H9 (cell line): Measurements from ENCODE around the gene ZKSCAN7. TPM values are rescaled to one million over a fixed set of nuclear protein-coding genes. Genes with fewer than 3 reads are reported as not detected.
A peak's percentile ranks its signal among the peaks of the same experiment; 100 is the strongest.

Experiments
- DNase-seq: peaks from one replicate; pipeline ENCODE4 v3.0.0-alpha.2; 2017
- H2AFZ ChIP-seq: one replicate; pipeline ENCODE4 v1.6.1; 2013; ENCODE audit warnings: mild to moderate bottlenecking, low read length, control low read depth, moderate library complexity
- H2AK5ac ChIP-seq: 2 replicates; pipeline ENCODE4 v1.6.1; 2013; ENCODE audit warnings: low read length, control low read depth, mixed read lengths; ENCODE audit not compliant: insufficient read length
- H2BK120ac ChIP-seq: one replicate; pipeline ENCODE4 v1.6.1; 2013; ENCODE audit warnings: low read depth, mild to moderate bottlenecking, low read length, control low read depth, inconsistent platforms; ENCODE audit not compliant: poor library complexity, severe bottlenecking
- H2BK12ac ChIP-seq: 2 replicates; pipeline ENCODE4 v1.6.1; 2013; ENCODE audit warnings: low read length, control low read depth, mixed read lengths, low read depth; ENCODE audit not compliant: insufficient read length
- H2BK15ac ChIP-seq: 2 replicates; pipeline ENCODE4 v1.6.1; 2013; ENCODE audit warnings: low read depth, low read length, control low read depth
- H2BK20ac ChIP-seq: one replicate; pipeline ENCODE4 v1.6.1; 2013; ENCODE audit warnings: low read depth, mild to moderate bottlenecking, low read length, control low read depth, inconsistent platforms; ENCODE audit not compliant: poor library complexity, severe bottlenecking
- H2BK5ac ChIP-seq: 2 replicates; pipeline ENCODE4 v1.6.1; 2013; ENCODE audit warnings: low read length, control low read depth, mixed read lengths; ENCODE audit not compliant: insufficient read length
- H3K14ac ChIP-seq: 2 replicates; pipeline ENCODE4 v1.6.1; 2013; ENCODE audit warnings: low read length, control low read depth; ENCODE audit not compliant: insufficient read depth
- H3K18ac ChIP-seq: 2 replicates; pipeline ENCODE4 v1.6.1; 2013; ENCODE audit warnings: low read depth, mild to moderate bottlenecking, mixed read lengths, low read length, control low read depth; ENCODE audit not compliant: insufficient read length
- H3K23ac ChIP-seq: 2 replicates; pipeline ENCODE4 v1.6.1; 2013; ENCODE audit warnings: low read length, control low read depth, mixed read lengths, low read depth; ENCODE audit not compliant: insufficient read length
- H3K23me2 ChIP-seq: 2 replicates; pipeline ENCODE4 v1.6.1; 2013; ENCODE audit warnings: low read depth, mild to moderate bottlenecking, mixed read lengths, low read length, control low read depth; ENCODE audit not compliant: insufficient read length, poor library complexity, severe bottlenecking
- H3K27ac ChIP-seq: 2 replicates; pipeline ENCODE4 v1.5.1; 2013; ENCODE audit warnings: low read length, control low read depth, mixed read lengths, low read depth; ENCODE audit not compliant: insufficient read length
- H3K27me3 ChIP-seq: 2 replicates; pipeline ENCODE4 v1.6.1; 2013; ENCODE audit warnings: low read length, control low read depth, inconsistent platforms; ENCODE audit not compliant: insufficient read depth
- H3K4ac ChIP-seq: 2 replicates; pipeline ENCODE4 v1.6.1; 2013; ENCODE audit warnings: low read depth, mild to moderate bottlenecking, control low read depth, inconsistent platforms, low read length, moderate library complexity
- H3K4me1 ChIP-seq: 2 replicates; pipeline ENCODE4 v1.6.1; 2013; ENCODE audit warnings: low read length, control low read depth, inconsistent platforms; ENCODE audit not compliant: insufficient read depth
- H3K4me2 ChIP-seq: 2 replicates; pipeline ENCODE4 v1.6.1; 2013; ENCODE audit warnings: low read length, control low read depth, mixed read lengths; ENCODE audit not compliant: insufficient read length, insufficient read depth
- H3K56ac ChIP-seq: 2 replicates; pipeline ENCODE4 v1.6.1; 2013; ENCODE audit warnings: low read depth, mild to moderate bottlenecking, mixed read lengths, low read length, control low read depth; ENCODE audit not compliant: insufficient read length
- H3K79me1 ChIP-seq: 2 replicates; pipeline ENCODE4 v1.6.1; 2013; ENCODE audit warnings: low read depth, mild to moderate bottlenecking, moderate library complexity, low read length, control low read depth, inconsistent platforms; ENCODE audit not compliant: insufficient read depth, poor library complexity, severe bottlenecking
- H3K79me2 ChIP-seq: 2 replicates; pipeline ENCODE4 v1.6.1; 2013; ENCODE audit warnings: low read length, control low read depth, inconsistent platforms; ENCODE audit not compliant: insufficient read depth
- H3K9ac ChIP-seq: 2 replicates; pipeline ENCODE4 v1.6.1; 2013; ENCODE audit warnings: low read length, control low read depth, mixed read lengths; ENCODE audit not compliant: insufficient read length; ENCODE audit errors: extremely low read depth
- H3K9me3 ChIP-seq: one replicate; pipeline ENCODE4 v1.6.1; 2013; ENCODE audit warnings: low read depth, low read length, inconsistent platforms; ENCODE audit not compliant: control insufficient read depth
- H3T11ph ChIP-seq: one replicate; pipeline ENCODE4 v1.6.1; 2013; ENCODE audit warnings: mild to moderate bottlenecking, low read length, control low read depth, inconsistent platforms
- H4K20me1 ChIP-seq: one replicate; pipeline ENCODE4 v1.6.1; 2013; ENCODE audit not compliant: control insufficient read depth, insufficient read length, insufficient read depth
- H4K5ac ChIP-seq: 2 replicates; pipeline ENCODE4 v1.6.1; 2013; ENCODE audit warnings: low read depth, mild to moderate bottlenecking, mixed read lengths, low read length, control low read depth; ENCODE audit not compliant: insufficient read length
- H4K8ac ChIP-seq: replicated peaks from 2 replicates; pipeline ENCODE4 v1.6.1; 2013; ENCODE audit warnings: low read length, control low read depth, mixed read lengths, low read depth; ENCODE audit not compliant: insufficient read length
- H4K91ac ChIP-seq: 2 replicates; pipeline ENCODE4 v1.6.1; 2013; ENCODE audit warnings: low read depth, mild to moderate bottlenecking, moderate library complexity, mixed read lengths, low read length, control low read depth; ENCODE audit not compliant: insufficient read length
- H3K27ac Mint-ChIP-seq, 3 experiments: 2 replicates in 2 of 3; 3 replicates in 1 of 3; pipeline ENCODE4 v1.8.0; 2020 to 2021; ENCODE audit warnings: mixed read lengths in 3 of 3, mild to moderate bottlenecking in 1 of 3, moderate library complexity in 1 of 3
- H3K27me3 Mint-ChIP-seq: 2 replicates; pipeline ENCODE4 v1.8.0; 2021; ENCODE audit warnings: low read depth, mild to moderate bottlenecking, moderate library complexity, mixed read lengths
- H3K36me3 Mint-ChIP-seq, 3 experiments: 2 replicates in 2 of 3; 3 replicates in 1 of 3; pipeline ENCODE4 v1.8.0; 2020 to 2021; ENCODE audit warnings: low read depth in 3 of 3, mixed read lengths in 3 of 3; ENCODE audit not compliant: insufficient read depth in 1 of 3
- H3K4me1 Mint-ChIP-seq, 2 experiments: 2 replicates each; pipeline ENCODE4 v1.8.0; 2020; ENCODE audit warnings: mixed read lengths in 2 of 2
- H3K4me3 Mint-ChIP-seq, 2 experiments: 2 replicates in 1 of 2; 3 replicates in 1 of 2; pipeline ENCODE4 v1.8.0; 2020 to 2021; ENCODE audit warnings: mild to moderate bottlenecking in 2 of 2, mixed read lengths in 2 of 2, moderate library complexity in 1 of 2
- H3K9me3 Mint-ChIP-seq, 2 experiments: 2 replicates in 1 of 2; 3 replicates in 1 of 2; pipeline ENCODE4 v1.8.0; 2020; ENCODE audit warnings: mild to moderate bottlenecking in 2 of 2, mixed read lengths in 2 of 2, moderate library complexity in 1 of 2
- CTCF ChIP-seq: fragments of 200-600 bp; sonication (generic); conservative IDR thresholded peaks from 3 replicates; pipeline ENCODE4 v1.8.0; 2021; ENCODE audit warnings: antibody characterized with exemption, mild to moderate bottlenecking
- WGBS: extraction: QIAGEN DNeasy Blood & Tissue Kit; methylation state at CpG from one replicate; pipeline ENCODE4 v1.1.7; 2013; ENCODE audit warnings: missing lambda C conversion rate, low lambda C conversion rate, mixed read lengths; ENCODE audit not compliant: insufficient read length; ENCODE audit errors: extremely low coverage; 5-methylcytosine and 5-hydroxymethylcytosine counted together
- total RNA-seq: library from RNA; stranded (reverse); gene quantifications from 2 replicates; pipeline ENCODE4 v1.2.1, GENCODE V29; 2021

The ZKSCAN7 gene
- total RNA-seq, 1 experiment from 2014 or later = 8.7 TPM

DNA sequence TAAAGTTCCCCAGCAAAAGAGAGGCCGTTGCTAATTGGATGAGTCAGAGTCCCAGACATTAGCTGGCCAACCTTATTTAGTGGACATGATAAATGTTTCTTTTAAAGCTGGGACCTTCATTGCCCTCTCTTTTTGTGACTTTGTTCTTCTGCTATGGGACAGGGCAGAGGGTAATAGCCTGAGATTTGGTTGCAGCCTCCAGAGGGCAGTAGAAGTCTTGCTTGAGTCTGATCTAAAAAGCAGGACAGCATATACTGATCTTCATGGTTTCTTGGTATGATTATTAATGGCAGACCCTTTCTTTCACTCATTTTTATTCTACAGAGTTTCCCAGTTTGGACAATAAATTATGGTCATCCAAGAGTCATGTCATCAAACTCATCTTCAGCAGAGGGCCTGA lies 25.1 kb upstream of the ZKSCAN7 start:
- Histone ChIP-seq H3K27me3 (no peaks in the 10 kb centered on the region), H4K20me1 (no peaks in the 10 kb centered on the region), H3T11ph (no peak overlapping the region), H3K79me2 (no peaks in the 10 kb centered on the region), H3K14ac (no peak overlapping the region), H3K4me1 (no peaks in the 10 kb centered on the region), H2BK5ac (no peak overlapping the region), H3K18ac (no peak overlapping the region), H3K4me2 (no peak overlapping the region), H3K56ac (no peak overlapping the region), H2AK5ac (no peak overlapping the region), H4K8ac (no peak overlapping the region), H2BK120ac (no peak overlapping the region), H3K4ac (no peak overlapping the region), H2BK20ac (no peak overlapping the region), H2BK12ac (no peak overlapping the region), H4K91ac (no peak overlapping the region), H2AFZ (no peak overlapping the region), H3K27ac (no peak overlapping the region), H3K9me3 (no peaks in the 10 kb centered on the region), H3K23me2 (no peaks in the 10 kb centered on the region), H3K79me1 (no peaks in the 10 kb centered on the region), H4K5ac (no peak overlapping the region), H2BK15ac (no peak overlapping the region), H3K9ac (no peak overlapping the region), H3K23ac (no peak overlapping the region)
- Mint-ChIP-seq H3K27me3 (peaks cover 24% of the 10 kb centered on the region), H3K4me1 (0 out of 4 replicates have a peak, but pooled peaks cover 0 to 4% of the 10 kb centered on the region in 2 experiments), H3K9me3 (no peaks in the 10 kb centered on the region), H3K4me3 (no peak overlapping the region), H3K27ac (no peak overlapping the region), H3K36me3 (no peaks in the 10 kb centered on the region)
- peak; percentile 57; the same call in 2 of the 3 replicates for TF ChIP-seq CTCF
- no peak for DNase-seq
- no CpG with 5 or more reads among the region's 1 CpG for WGBS
